Smooth muscle cell of the pulmonary artery (primary cell): Measurements from ENCODE around the gene PPP2R5E. TPM values are rescaled to one million over a fixed set of nuclear protein-coding genes. Genes with fewer than 3 reads are reported as not detected.

Experiments used
- total RNA-seq: library from RNA; depleted of rRNA; stranded (reverse); fragments of >200 nt; gene quantifications from 2 replicates; pipeline ENCODE4 v1.2.3, GENCODE V29; 2014

Gene PPP2R5E
- total RNA-seq = 23.2 and 32.2 TPM in 2 replicates

DNA sequence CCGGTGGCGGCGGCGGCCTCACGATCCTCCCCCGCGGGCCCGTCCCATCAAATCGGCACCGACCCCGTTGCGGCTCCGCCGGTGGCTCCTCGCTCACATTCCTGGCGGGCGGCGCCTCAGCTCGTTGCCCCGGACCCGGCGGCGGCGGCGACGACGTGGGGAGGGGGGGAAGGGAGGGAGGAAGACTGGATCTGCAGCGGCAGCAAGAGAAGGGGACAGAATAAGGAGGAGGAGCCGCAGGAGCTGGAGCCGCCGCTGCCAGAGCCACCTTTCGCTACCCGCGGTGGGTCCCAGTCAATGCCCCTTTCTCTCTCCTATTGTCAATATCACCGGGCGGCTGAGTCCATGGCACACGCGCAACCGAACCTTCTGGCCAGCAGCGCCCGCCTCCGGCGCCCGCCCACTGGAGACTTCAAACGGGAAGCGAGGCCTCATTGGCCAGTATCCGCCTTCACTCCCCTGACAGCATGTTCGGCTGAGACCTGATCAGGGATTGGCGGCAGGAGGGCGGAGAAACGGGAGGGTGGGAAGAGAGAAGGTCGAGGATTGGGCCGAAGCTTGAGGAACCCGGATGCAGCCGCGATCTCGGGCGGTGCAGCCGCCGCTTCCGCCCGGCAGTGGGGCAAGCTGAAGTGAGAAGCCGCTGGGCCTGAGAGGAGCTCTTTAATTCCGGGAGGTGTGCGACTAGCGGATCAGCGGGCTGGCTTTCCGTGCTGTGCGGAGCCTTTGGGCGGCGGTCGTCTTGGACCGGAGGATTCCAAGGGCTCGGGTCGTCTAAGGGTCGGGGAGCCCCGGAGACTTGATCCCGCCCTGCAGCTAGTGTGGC, at the start of gene PPP2R5E:
Gene PPP2R5E (minus strand): TSS at position 378 of the 826 bp plus-strand sequence. CDS start 3,692 bp downstream, outside the sequence.

Other genes with a start within 250 kb of the PPP2R5E start
- not detected in 2 replicates for gene GPHB5, start 224.4 kb downstream of the PPP2R5E start, total RNA-seq
- gene WDR89, start 98.5 kb upstream of the PPP2R5E start, total RNA-seq = 10.6 and 12.1 TPM in 2 replicates
- gene SGPP1, start 184.7 kb upstream of the PPP2R5E start, total RNA-seq = 30.3 and 37.2 TPM in 2 replicates